Measurements from ENCODE around the gene EIF4E1B. TPM values are rescaled to one million over a fixed set of nuclear protein-coding genes. Genes with fewer than 3 reads are reported as not detected.

The EIF4E1B gene
- total RNA-seq, 1 donor from 2014 or later = not detected

DNA sequence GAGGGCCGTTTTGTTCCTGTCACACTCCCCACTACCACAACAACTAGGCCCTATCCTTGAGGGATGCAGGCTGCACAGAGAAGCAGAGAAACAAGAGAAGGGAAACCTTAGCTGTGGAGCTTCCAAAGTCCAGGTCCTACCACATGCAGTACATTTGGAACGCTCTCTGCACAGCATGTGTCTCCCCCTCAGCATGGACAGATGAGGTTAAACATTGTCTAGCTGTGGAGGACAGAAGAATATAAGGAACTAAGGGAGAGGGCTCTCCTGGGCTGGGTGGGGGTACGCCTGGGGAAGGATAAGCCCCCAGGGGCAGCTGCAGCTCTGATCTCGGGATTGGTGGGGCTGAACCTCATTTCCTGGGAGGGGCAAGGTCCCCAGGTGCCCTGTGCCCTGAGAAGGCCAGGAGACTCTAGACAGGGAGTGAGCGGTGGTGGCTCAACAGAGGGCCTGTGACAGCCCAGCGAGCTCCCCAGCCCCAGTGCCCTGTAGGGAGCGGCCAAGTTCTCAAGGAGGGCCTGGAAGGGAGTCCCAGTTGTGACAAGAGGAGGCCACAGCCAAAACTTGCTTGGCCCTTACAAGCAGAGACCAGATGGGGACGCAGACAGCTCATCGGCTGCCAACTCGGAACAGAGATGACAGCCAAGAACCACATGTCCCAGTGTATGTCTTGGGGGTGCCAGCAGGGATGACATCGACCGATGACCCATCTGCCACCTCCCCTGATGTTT lies 46.9 kb downstream of the EIF4E1B start:
- DNase-seq = peak; percentile 38
- no peaks in the 10 kb centered on the region for H3K9me3 ChIP-seq (replicated peaks)
- no peaks in the 10 kb centered on the region for H3K36me3 ChIP-seq
- H3K27me3 ChIP-seq (ENCODE audit: low read depth) = peaks cover 53% of the 10 kb centered on the region
- H3K27ac ChIP-seq (replicated peaks) = no peak overlapping the region
- no peak overlapping the region for H3K4me3 ChIP-seq
- peaks cover 54% of the 10 kb centered on the region for H3K4me1 ChIP-seq
- TF ChIP-seq, protein P1, sequence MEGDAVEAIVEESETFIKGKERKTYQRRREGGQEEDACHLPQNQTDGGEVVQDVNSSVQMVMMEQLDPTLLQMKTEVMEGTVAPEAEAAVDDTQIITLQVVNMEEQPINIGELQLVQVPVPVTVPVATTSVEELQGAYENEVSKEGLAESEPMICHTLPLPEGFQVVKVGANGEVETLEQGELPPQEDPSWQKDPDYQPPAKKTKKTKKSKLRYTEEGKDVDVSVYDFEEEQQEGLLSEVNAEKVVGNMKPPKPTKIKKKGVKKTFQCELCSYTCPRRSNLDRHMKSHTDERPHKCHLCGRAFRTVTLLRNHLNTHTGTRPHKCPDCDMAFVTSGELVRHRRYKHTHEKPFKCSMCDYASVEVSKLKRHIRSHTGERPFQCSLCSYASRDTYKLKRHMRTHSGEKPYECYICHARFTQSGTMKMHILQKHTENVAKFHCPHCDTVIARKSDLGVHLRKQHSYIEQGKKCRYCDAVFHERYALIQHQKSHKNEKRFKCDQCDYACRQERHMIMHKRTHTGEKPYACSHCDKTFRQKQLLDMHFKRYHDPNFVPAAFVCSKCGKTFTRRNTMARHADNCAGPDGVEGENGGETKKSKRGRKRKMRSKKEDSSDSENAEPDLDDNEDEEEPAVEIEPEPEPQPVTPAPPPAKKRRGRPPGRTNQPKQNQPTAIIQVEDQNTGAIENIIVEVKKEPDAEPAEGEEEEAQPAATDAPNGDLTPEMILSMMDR (IDR thresholded peaks at IDR 0.05; ENCODE audit: borderline replicate concordance) = no peak
- intact Hi-C loops (cut with micrococcal nuclease) = no loop called here

DNA sequence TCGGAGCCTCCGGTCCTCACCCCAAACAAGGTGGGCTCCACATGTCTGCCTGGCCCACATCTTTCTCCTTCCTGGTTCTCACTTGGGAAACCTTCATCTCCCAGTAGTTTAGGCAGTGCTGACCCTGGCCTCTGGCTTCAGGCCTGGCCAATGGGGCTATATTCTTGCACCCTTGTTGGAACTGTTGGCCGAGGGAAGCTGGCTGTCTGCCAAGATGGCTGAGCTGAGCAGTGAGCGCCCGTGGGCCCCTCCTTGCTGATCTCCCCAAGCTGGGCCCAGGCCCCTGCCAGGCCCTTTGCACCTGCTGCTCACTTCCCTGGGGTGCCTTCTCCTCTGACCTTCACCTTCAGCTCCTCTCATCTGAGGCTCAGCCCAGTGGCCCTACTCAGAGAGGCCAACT lies 48.1 kb downstream of the EIF4E1B start:
- no peaks in the 10 kb centered on the region for H3K9me3 ChIP-seq (replicated peaks)
- H3K4me3 ChIP-seq = no peak overlapping the region
- H3K27ac ChIP-seq (replicated peaks) = no peak overlapping the region
- TF ChIP-seq, protein P1 (IDR thresholded peaks at IDR 0.05; ENCODE audit: borderline replicate concordance) = no peak
- peaks cover 54% of the 10 kb centered on the region for H3K4me1 ChIP-seq
- no peak for DNase-seq
- H3K27me3 ChIP-seq (ENCODE audit: low read depth) = peaks cover 53% of the 10 kb centered on the region
- no peaks in the 10 kb centered on the region for H3K36me3 ChIP-seq
- intact Hi-C loops (cut with micrococcal nuclease) = no loop called here

DNA sequence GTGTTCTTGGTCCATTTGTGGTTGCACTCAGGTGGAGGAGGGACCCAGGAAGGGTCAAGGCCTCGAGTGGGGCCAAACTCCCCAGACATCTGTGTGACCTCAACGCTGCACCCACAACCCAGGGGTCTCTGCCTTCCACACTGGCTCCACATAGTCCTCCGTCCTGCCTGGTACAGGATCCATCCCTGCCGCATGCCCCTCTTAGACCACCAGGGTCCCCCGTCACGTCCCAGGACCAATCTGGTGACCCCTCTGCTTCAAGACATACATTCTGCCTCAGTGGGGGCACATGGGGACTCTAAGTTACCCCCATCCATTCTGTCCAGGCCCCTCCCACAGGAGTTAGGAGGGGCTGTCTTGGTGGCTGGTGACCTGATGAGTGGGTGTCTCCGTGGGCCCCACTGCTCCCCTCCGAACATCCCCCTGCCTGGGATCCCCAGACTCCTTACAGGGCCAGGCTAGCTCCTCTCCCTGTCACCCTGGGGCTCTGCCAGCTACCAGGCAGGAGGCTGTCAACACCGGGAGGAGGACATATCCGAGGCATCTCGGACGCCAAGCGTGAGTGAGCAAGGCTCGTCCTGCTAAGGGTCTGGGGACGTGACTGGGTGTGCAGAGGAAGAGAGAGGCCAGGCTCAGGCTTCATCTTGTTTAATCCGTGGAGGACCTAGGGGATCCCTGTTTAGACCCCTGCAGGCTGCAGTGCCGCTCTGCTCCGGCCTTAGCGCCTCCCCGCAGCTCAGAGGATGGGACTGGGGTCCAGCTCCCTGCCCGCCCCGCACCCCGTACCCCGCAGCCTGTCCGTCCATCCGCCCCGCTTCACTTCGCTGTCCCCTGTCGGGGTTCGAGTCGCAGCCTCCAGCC lies 49.1 kb downstream of the EIF4E1B start:
- DNase-seq = peak; percentile 40
- intact Hi-C loops (cut with micrococcal nuclease) = no loop called here
- H3K4me3 ChIP-seq = peak overlapping the region; percentile 29

DNA sequence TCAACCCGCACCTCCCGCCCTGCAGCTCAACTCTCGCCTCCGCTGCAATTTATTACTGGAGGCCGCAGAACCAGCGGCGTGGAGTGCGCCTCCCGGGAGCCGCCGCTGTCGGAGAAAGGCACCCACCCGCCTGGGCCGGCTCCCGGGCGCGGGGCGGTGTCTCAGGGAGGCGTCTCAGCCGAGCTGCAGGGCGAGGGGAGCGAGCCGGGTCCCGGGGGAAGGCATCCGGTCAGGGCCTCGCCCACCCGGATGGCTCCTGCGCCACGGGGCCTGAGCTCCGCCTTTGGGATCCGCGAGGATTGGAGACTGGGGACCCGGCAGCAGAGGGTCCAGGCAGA lies 49.7 kb downstream of the EIF4E1B start:
- no peaks in the 10 kb centered on the region for H3K36me3 ChIP-seq
- H3K4me1 ChIP-seq = peaks cover 53% of the 10 kb centered on the region
- H3K27me3 ChIP-seq (ENCODE audit: low read depth) = peaks cover 64% of the 10 kb centered on the region
- DNase-seq = no peak
- H3K4me3 ChIP-seq = peak overlapping the region; percentile 29
- peaks cover 8% of the 10 kb centered on the region for H3K9me3 ChIP-seq (replicated peaks)
- no peak overlapping the region for H3K27ac ChIP-seq (replicated peaks)
- TF ChIP-seq, protein P1 (IDR thresholded peaks at IDR 0.05; ENCODE audit: borderline replicate concordance) = no peak
- intact Hi-C loops (cut with micrococcal nuclease) = no loop called here

More for the DNA sequence above, 49.1 kb downstream of the EIF4E1B start:
- H3K27ac ChIP-seq (replicated peaks) = no peak overlapping the region
- H3K9me3 ChIP-seq (replicated peaks) = peaks cover 2% of the 10 kb centered on the region
- TF ChIP-seq, protein P1 (IDR thresholded peaks at IDR 0.05; ENCODE audit: borderline replicate concordance) = no peak
- H3K4me1 ChIP-seq = peaks cover 54% of the 10 kb centered on the region
- no peaks in the 10 kb centered on the region for H3K36me3 ChIP-seq
- peaks cover 60% of the 10 kb centered on the region for H3K27me3 ChIP-seq (ENCODE audit: low read depth)

DNA sequence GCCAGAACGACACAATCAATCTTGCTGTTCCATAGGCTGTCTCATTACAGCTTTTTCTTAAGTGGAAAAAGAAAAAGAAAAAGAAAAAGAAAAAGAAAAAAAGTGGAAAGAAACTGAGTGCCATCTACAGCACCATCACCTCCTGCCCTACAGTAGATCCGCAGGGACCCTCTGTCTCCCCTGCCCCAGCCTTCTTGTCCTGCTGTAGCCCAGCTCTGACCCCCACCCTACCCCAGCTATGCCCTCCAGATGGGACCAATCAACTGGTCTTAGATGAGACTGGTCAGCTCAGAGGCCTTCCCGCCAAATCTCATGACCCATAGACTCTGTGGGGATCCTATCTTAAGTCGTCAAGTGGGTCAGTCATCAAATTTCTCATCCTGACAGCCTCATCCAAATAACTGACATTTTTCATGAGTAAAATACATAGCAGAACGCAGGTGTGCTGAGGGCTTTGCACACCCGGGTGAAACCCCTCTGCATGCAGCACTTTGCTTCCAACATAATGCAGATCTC lies 51.6 kb downstream of the EIF4E1B start:
- H3K4me3 ChIP-seq = no peak overlapping the region
- TF ChIP-seq, protein P1 (IDR thresholded peaks at IDR 0.05; ENCODE audit: borderline replicate concordance) = no peak
- DNase-seq = no peak

More for the DNA sequence above, 51.6 kb downstream of the EIF4E1B start:
- H3K9me3 ChIP-seq (replicated peaks) = peaks cover 15% of the 10 kb centered on the region
- peaks cover 35% of the 10 kb centered on the region for H3K4me1 ChIP-seq
- intact Hi-C loops (cut with micrococcal nuclease) = no loop called here
- no peak overlapping the region for H3K27ac ChIP-seq (replicated peaks)
- H3K36me3 ChIP-seq = no peaks in the 10 kb centered on the region
- peaks cover 64% of the 10 kb centered on the region for H3K27me3 ChIP-seq (ENCODE audit: low read depth)

Data from left ventricle myocardium inferior (tissue), 1 donor.